ENCODE data around the gene CRIP1.

- TF ChIP-seq CTCF (optimal IDR thresholded peaks at IDR 0.05 in 1 of 3, IDR thresholded peaks at IDR 0.05 in 1 of 3, conservative IDR thresholded peaks at IDR 0.05 in 1 of 3; ENCODE audit: extremely low read depth in 1 of 3, insufficient read depth in 2 of 3, low read length in 3 of 3): no peak
- no peak for TF ChIP-seq EZH2 (IDR thresholded peaks at IDR 0.05; ENCODE audit: low read length)
Observed at GRCh38 chr14:105461903-105462302, 24.8 kb upstream of the CRIP1 start.

Data from keratinocyte (primary cell).